H1 (cell line): ENCODE results near the gene FAM83C.

ENCODE experiments used
- EZH2 ChIP-seq: fragments of 200-600 bp; sonication (generic); IDR thresholded peaks from 2 replicates; pipeline ENCODE4 v1.7.1; 2012; ENCODE audit warnings: low read depth, mild to moderate bottlenecking, moderate library complexity, low read length, inconsistent platforms; ENCODE audit not compliant: severe bottlenecking
- RAD21 ChIP-seq, 2 experiments: IDR thresholded peaks in 1 of 2; conservative IDR thresholded peaks in 1 of 2; 2 replicates each; pipeline ENCODE4 v1.6.1; 2011; ENCODE audit warnings: low read depth in 2 of 2, low read length in 2 of 2, improper control_type of control experiment in 1 of 2, inconsistent platforms in 1 of 2, mild to moderate bottlenecking in 1 of 2, moderate library complexity in 1 of 2
- TF ChIP-seq, protein P1 (sequence below): IDR thresholded peaks from 2 replicates; pipeline ENCODE4 v1.6.1; 2012; ENCODE audit warnings: low read length, inconsistent platforms

GRCh38 chr20:35246723-35247122 is 45.5 kb downstream of the FAM83C start:
- no peak for TF ChIP-seq RAD21 (IDR thresholded peaks at IDR 0.05 in 1 of 2, conservative IDR thresholded peaks at IDR 0.05 in 1 of 2; ENCODE audit: low read depth in 2 of 2, low read length in 2 of 2)
- TF ChIP-seq, protein P1, sequence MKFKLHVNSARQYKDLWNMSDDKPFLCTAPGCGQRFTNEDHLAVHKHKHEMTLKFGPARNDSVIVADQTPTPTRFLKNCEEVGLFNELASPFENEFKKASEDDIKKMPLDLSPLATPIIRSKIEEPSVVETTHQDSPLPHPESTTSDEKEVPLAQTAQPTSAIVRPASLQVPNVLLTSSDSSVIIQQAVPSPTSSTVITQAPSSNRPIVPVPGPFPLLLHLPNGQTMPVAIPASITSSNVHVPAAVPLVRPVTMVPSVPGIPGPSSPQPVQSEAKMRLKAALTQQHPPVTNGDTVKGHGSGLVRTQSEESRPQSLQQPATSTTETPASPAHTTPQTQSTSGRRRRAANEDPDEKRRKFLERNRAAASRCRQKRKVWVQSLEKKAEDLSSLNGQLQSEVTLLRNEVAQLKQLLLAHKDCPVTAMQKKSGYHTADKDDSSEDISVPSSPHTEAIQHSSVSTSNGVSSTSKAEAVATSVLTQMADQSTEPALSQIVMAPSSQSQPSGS: no peak
- TF ChIP-seq EZH2: no peak
